HEK293 (cell line): ENCODE results near the gene NIT1.

ENCODE experiments used
- CTCF ChIP-seq: fragments of 450-650 bp; formaldehyde crosslinking; IDR thresholded peaks from 2 replicates; pipeline ENCODE4 v1.5.1; 2016; ENCODE audit warnings: missing biosample characterization, missing genetic modification characterization
- TCF7L2 ChIP-seq: IDR thresholded peaks from 2 replicates; pipeline ENCODE4 v1.6.1; 2011; ENCODE audit warnings: low read depth, mild to moderate bottlenecking, inconsistent platforms, low read length, moderate library complexity, borderline replicate concordance
- ZNF121 ChIP-seq: fragments of 450-650 bp; formaldehyde crosslinking; IDR thresholded peaks from 2 replicates; pipeline ENCODE4 v1.5.1; 2016; ENCODE audit warnings: missing biosample characterization, missing genetic modification characterization
- ZNF580 ChIP-seq: fragments of 450-650 bp; formaldehyde crosslinking; IDR thresholded peaks from 2 replicates; pipeline ENCODE4 v1.5.1; 2016; ENCODE audit warnings: missing biosample characterization, missing genetic modification characterization

- TF ChIP-seq CTCF (tag by site-specific recombination): no peak
- no peak for TF ChIP-seq TCF7L2
- no peak for TF ChIP-seq ZNF580 (tag by site-specific recombination)
- no peak for TF ChIP-seq ZNF121 (tag by site-specific recombination)
Measured at GRCh38 chr1:161080441-161081405, 37.2 kb upstream of the NIT1 start.
